GM18870 (cell line): ENCODE results near the gene SCRT2.

Experiments
- ATAC-seq: cut with Tn5 transposase; IDR thresholded peaks from one replicate; pipeline ENCODE4 v1.9.1; 2021; ENCODE audit warnings: moderate library complexity; ENCODE audit not compliant: unreplicated experiment

Gene SCRT2

DNA sequence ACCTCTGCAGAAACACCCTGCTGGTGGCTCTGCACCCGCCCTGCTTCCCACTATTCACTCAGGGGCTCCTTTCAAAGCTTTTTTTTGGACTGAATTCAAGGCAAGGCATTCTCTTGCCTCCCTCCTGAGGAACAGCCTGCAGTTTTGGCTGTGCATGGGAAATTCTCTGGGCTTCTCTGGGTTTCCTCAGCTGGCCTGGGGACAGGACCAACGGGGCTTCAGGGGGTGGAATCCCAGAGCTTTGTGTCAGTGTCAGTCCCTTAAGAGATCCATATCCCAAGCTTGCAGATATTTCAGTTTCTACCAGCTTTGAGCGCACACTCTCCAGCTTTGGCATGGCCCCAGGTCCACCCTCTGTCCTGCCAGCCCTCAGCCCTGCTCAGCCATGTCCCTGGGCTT lies 2.0 kb downstream of the SCRT2 start:
- ATAC-seq = no peak

DNA sequence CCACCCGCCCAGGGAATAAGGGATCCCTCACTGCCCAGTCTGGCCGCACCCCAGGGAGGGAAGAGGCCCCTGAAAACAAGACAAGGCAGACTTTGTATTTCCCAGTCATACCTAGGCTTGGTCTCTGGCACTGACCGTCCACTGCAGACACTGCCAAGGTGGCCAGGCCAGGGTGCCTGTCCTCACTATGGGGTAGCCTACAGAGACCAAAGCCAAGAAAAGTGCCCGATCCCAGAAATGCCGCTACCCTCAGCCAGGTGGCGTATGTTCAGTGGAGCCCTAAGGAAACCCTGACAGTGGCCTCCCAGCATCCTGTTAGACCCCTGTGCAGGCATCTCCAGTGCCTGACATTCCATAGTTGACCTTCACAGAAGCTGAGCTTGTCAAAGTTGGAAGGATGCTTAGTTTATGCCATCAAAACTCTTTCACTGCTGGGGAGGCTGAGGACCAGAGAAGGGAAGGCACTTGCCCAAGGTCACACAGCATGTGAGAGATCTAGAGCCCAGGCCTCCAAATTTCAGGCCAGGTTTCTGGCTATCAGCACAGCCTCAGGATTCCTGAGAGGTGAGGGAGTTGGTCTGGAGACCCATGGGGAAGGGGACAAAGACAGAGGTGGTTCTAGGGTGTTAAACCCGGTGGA lies 2.5 kb downstream of the SCRT2 start:
- ATAC-seq = no peak

DNA sequence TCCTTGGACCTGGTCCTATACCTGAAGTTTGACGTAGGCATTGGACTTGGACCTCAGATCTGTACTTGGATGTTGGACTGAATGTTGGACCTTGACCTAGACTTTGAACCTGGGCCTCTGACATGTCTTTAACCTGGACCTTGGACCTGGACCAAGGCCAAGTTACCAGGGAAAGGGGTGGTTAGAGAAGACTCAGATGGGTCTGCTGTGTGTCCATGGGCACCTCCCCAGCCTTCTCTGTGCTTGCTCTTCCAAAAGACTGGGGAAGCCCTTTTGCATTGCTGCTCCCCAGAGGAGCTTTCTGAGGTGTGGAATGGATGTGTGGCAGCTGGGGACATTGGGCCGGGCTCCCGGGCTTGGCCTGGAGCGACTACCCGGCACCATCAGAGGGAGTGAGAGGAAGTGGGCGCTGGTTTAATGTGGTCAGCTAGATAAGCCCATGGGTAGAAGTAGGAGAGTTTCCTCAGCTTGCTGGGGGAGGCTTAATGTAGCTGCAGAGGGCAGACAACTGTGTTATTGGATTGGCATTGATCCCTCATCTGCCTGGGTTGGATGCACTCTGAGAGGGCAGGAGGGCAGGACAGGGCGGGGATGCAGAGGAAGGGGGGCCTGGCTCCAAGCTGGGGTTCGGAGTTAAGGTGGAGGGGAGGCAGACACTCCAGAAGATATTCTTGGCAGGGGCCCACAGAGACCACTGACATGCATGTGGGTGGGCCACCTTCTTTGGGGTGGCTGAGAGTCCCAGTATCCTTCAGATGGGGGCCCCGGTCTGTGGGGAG lies 4.2 kb downstream of the SCRT2 start:
- no peak for ATAC-seq

GRCh38 chr20:669573-669972 lies 6.0 kb downstream of the SCRT2 start:
- ATAC-seq = no peak

GRCh38 chr20:668638-669037 lies 7.0 kb downstream of the SCRT2 start:
- no peak for ATAC-seq

- ATAC-seq = no peak
Measured at GRCh38 chr20:668050-668449, 7.6 kb downstream of the SCRT2 start.

DNA sequence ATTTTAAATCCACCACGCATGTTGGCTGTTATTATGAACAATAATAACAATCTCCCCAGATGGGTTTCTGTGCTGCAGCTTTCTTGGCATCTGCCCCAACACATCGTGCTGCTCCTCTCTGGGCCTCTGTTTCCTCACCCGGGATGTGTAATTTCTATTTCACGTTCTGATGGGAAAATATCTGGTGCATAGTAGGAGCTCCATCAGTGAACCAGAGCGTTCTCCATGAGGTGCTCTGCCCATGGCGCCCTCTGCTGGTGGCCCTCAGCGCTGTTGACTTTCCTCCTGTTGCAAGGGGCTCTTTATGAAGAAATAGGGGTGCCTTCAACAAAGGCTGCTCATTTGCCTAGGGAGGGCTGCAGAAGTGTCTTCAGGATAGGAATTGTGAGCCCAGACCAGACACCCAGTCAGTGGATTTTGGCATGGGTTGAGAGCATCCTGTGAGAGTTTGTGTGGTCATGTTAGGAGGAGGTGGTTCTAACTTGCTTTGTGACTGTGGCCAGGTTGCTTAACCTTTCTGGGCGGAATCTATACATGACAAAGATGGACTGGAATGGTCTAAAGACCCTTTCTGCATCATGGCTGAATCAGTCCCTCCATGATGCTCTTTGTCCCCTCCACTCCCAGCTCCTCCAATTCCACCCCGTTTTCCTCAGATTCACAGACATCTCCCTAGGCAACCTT lies 8.1 kb downstream of the SCRT2 start:
- no peak for ATAC-seq

DNA sequence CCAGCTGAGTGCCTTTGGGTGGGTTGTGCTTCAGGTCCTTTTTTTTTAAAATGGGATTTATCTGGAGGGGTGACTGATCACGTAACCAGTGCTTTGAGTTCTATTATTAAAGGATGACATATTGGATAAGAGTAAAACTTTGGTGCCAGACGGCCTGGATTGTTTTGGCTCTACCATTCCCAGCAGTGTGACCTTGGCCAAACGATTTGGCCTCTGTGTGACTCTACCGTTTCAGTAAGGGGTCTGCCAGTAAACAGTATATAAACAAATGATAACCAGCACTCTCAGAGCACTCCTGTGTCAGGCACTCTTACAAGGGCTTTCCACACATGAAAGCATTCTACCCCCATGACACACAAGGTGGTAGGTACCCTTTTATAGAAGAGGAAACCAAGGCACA lies 8.7 kb downstream of the SCRT2 start:
- no peak for ATAC-seq

- ATAC-seq = no peak
Measured at GRCh38 chr20:665276-665675, 10.3 kb downstream of the SCRT2 start.

DNA sequence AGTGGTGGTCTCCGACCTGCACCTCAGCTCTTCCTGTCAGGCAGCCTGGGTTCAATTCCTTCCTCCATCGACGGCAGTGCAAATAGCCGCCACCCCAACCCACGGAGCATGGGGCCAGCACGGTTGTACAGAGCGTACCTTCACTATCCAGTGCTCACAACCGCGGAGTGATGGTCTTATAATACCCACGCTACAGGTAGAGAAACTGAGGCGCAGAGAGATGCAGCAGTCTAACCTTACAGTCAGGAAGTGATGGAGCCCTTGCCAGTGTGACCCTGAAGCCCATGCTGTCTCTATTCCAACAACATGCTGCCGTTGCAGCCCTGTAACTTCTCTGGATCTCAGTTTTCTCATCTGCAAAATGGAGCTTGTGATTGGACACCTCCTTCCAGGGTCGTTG lies 11.0 kb downstream of the SCRT2 start:
- ATAC-seq = no peak

GRCh38 chr20:664151-664550 lies 11.5 kb downstream of the SCRT2 start:
- ATAC-seq = no peak

DNA sequence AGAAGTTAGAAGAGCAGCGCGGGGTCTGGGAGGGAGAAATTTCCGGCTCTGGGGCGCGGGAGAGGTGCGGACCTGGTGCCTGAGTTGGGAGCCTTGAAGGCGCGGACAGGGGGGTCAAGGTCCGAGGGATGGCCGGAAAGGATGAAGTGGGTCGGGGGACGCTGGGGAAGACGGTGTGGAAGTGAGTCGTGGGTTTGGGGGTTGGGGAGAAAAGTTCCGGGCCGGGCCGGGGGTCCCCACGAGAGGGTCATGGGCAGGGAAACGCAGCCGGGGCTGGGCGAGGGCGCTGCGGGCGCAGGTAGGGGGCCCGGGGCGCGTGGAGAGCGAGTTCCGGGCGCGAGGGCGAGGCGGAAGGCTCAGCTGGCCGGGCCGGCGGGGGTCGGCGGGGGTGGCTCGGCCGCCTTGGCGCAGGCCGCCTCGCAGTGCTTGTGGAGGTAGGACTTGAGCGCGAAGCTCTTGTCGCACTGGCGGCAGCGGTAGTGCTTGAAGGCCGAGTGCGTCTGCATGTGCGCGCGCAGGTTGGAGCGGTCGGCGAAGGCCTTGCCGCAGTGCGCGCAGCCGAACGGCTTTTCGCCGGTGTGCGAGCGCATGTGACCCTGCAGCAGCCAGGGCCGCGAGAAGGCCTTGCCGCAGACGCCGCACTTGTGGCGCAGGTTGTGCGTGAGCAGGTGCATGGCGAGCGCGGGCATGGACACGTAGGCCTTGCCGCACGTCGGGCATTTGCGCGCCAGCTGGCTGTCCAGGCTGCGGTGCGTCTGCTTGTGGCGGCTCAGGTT lies 12.1 kb downstream of the SCRT2 start:
- no peak for ATAC-seq

DNA sequence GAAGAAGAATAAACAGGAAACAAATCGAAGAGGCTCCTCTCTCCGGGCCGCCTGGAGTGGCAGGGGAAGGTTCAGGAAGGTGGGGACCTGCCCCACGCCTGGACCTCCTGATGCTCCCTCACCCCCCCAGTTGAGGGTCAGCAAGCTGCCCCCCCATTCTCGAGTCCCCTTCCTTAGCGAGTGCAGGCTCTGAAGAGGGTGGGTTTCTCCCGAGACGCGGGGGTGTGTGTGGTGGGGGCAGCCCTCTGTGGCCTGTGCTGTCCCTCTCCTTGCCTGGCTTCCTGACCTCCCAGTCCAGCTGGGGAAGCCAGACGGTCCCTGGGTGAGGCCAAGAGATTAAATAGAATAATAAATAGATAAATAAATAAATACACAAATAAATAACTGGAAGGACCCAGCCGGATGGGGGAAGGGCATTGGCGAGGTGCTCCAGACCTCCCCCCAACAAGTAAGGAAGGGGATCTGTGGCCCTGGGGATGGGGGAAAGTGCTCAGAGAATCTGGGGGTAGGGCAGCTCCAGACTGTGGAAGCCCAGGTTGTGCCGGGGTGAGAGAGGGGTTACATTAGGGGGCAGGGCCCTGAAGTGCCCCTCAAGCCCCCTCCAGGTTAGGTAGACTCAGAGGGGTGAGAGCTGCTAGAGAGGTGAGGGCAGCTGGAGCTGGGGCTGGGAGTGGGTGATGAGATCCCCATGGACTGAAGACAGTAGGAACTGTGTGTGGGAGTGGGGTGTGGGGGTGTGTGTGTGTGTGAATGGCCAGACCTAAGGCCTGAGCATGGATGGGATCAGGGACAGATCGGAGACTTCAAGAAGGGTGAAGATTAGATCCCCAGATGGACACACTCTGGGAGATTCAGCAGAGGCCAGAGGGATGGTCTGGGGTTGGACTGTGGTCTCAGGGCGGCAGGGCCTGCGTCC lies 13.1 kb downstream of the SCRT2 start:
- ATAC-seq = no peak

DNA sequence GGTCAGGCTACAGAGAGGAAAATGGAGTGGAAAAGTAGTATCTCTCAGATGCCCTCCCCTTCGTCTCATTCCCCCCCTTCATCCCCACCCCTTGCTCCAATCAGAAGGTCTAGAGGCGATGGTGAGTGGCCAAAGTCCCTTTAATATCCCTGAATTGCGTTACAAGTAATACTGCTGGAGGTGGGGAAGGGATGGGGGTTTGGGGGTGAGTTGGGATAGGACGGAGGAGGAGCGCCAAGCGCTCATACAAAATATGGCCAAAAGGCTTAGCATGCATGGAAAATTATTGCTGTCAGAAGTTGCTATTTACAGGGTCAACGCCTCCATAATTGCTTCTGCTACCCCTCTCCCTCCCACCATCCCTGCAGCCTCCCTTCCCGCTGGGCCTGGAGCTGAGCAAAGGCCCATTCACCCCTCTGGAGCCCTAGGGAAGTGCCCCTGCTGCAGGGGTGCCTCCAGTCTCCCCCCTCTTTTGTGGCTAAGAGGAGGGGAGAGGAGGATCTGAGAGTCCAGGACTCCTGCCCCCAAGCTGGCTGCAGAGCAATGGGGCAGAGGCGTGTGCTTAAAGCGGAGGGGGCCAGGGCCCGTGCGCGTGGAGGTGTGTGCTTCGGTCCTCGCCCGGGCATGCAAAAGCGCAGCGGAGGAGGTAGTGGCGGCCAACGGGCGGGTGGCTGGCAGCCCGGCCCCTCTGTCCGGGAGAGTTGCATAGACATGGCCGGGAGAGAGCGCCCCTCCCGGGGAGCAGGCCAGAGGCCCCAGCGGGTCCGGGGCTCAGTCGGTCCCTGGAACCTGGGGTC lies 13.9 kb downstream of the SCRT2 start:
- ATAC-seq = no peak

DNA sequence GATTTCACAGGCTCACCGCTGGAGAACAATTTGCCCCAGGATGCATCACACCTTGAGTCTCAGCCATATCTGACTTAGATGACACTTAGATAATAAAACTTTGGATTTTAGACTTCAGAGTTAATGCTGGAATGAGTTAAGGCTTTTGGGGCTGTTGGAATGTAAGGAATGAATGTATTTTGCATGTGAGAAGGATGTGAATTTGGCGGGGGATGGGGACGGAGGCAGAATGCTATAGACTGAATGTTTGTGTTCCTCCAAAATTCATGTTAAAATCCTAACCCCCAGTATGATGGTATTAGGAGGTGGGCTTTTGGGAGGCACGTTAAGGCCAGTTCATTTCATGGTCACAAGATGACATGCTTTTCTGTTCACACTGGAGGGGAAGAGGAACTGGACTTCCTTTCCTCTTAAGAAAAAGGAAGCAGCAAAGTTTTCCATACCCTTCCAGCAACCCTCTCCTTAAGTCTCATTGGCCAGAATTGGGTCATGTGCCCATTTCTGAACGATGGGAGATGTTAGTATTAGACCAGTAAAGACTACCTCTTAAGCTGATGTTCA lies 16.8 kb downstream of the SCRT2 start:
- ATAC-seq = no peak

DNA sequence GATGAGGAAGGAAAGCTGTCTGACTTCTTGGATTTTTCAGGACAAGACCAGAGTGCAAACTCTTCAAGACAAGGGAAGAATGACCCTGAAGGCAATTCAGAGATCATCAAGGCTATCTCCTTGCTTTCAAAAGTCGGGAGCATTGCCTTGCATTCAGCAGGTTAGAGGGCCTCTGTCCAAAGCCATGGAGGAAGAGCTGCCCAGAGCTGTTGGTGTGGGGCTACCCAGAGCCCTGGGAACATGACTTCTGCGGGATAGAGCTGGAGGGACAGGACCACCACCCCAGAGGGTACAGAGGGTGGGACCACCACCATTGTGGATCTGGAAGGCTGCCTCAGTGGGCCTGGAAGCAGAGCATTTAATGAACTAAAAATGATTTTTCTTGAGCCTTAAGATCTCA lies 17.4 kb downstream of the SCRT2 start:
- ATAC-seq = no peak

- no peak for ATAC-seq
Measured at GRCh38 chr20:655726-656624, 19.6 kb downstream of the SCRT2 start.

- no peak for ATAC-seq
Measured at GRCh38 chr20:654417-654750, 21.2 kb downstream of the SCRT2 start.
